Mesothelial cell of epicardium (in vitro differentiated cells): ENCODE measurements around the gene NOL12. TPM values are rescaled to one million over a fixed set of nuclear protein-coding genes. Genes with fewer than 3 reads are reported as not detected.

Experiments
- DNase-seq, 2 experiments: peaks; one replicate each; pipeline ENCODE4 v3.0.0; 2021; ENCODE audit warnings: low spot score in 2 of 2; ENCODE audit not compliant: unreplicated experiment in 2 of 2
- H3K27ac Mint-ChIP-seq: 2 replicates; pipeline ENCODE4 v1.8.0; 2021; ENCODE audit warnings: mixed read lengths
- H3K27me3 Mint-ChIP-seq: 2 replicates; pipeline ENCODE4 v1.8.0; 2021; ENCODE audit warnings: low read depth, mixed read lengths
- H3K36me3 Mint-ChIP-seq: 2 replicates; pipeline ENCODE4 v1.8.0; 2021; ENCODE audit warnings: mixed read lengths
- H3K4me1 Mint-ChIP-seq: 2 replicates; pipeline ENCODE4 v1.8.0; 2021; ENCODE audit warnings: mixed read lengths
- H3K4me3 Mint-ChIP-seq: 2 replicates; pipeline ENCODE4 v1.8.0; 2021; ENCODE audit warnings: mild to moderate bottlenecking, moderate library complexity, mixed read lengths
- H3K9me3 Mint-ChIP-seq: 2 replicates; pipeline ENCODE4 v1.8.0; 2021; ENCODE audit warnings: mixed read lengths
- CTCF ChIP-seq: fragments of 200-600 bp; sonication (generic); IDR thresholded peaks from one replicate; pipeline ENCODE4 v1.5.0; 2021; ENCODE audit warnings: antibody characterized with exemption; ENCODE audit not compliant: unreplicated experiment
- total RNA-seq: library from RNA; stranded (reverse); gene quantifications from 3 replicates; pipeline ENCODE4 v1.2.1, GENCODE V29; 2021

The NOL12 gene
- total RNA-seq, 1 donor from 2014 or later, result 25.2 TPM

GRCh38 chr22:37701141-37701786, 15.1 kb downstream of the NOL12 start:
- no peak for DNase-seq
- Mint-ChIP-seq H3K4me3 (no peak overlapping the region), H3K27ac (no peak overlapping the region), H3K9me3 (no peaks in the 10 kb centered on the region), H3K36me3 (peaks cover 9% of the 10 kb centered on the region), H3K4me1 (peaks cover 9% of the 10 kb centered on the region), H3K27me3 (no peaks in the 10 kb centered on the region)
- no peak for TF ChIP-seq CTCF

- no peak for DNase-seq
- no peak overlapping the region for H3K4me3 Mint-ChIP-seq
- no peaks in the 10 kb centered on the region for H3K27me3 Mint-ChIP-seq
- H3K27ac Mint-ChIP-seq, result no peak overlapping the region
- H3K36me3 Mint-ChIP-seq, result peaks cover 11% of the 10 kb centered on the region
- no peak for TF ChIP-seq CTCF
- no peaks in the 10 kb centered on the region for H3K4me1 Mint-ChIP-seq
- H3K9me3 Mint-ChIP-seq, result no peaks in the 10 kb centered on the region
Measured at GRCh38 chr22:37703906-37704305, 17.8 kb downstream of the NOL12 start.

- no peak for DNase-seq
- Mint-ChIP-seq H3K4me1 (no peaks in the 10 kb centered on the region), H3K27ac (no peak overlapping the region), H3K9me3 (peaks cover under 1% of the 10 kb centered on the region), H3K36me3 (peaks cover 12% of the 10 kb centered on the region), H3K4me3 (no peak overlapping the region), H3K27me3 (no peaks in the 10 kb centered on the region)
- TF ChIP-seq CTCF, result no peak
Measured at GRCh38 chr22:37704645-37705044, 18.5 kb downstream of the NOL12 start.

- Mint-ChIP-seq H3K9me3 (peaks cover 4% of the 10 kb centered on the region), H3K36me3 (peaks cover 15% of the 10 kb centered on the region), H3K27ac (no peak overlapping the region), H3K4me1 (no peaks in the 10 kb centered on the region), H3K4me3 (no peak overlapping the region), H3K27me3 (no peaks in the 10 kb centered on the region)
- DNase-seq, result no peak
- TF ChIP-seq CTCF, result no peak
Measured at GRCh38 chr22:37705205-37705604, 19.1 kb downstream of the NOL12 start.

GRCh38 chr22:37708580-37709444, 22.7 kb downstream of the NOL12 start:
- H3K27me3 Mint-ChIP-seq, result no peaks in the 10 kb centered on the region
- H3K4me3 Mint-ChIP-seq, result no peak overlapping the region
- no peak overlapping the region for H3K27ac Mint-ChIP-seq
- peaks cover 10% of the 10 kb centered on the region for H3K36me3 Mint-ChIP-seq
- no peaks in the 10 kb centered on the region for H3K4me1 Mint-ChIP-seq
- DNase-seq, result no peak
- H3K9me3 Mint-ChIP-seq, result peaks cover 4% of the 10 kb centered on the region
- no peak for TF ChIP-seq CTCF
